NB4 (cell line): ENCODE data around the gene ZNF423.

ENCODE experiments used
- DNase-seq: peaks from one replicate; pipeline ENCODE4 v3.0.0; 2010; ENCODE audit warnings: low read depth
- H3K4me3 ChIP-seq: one replicate; pipeline ENCODE4 v1.5.1; 2011; ENCODE audit warnings: mild to moderate bottlenecking, low read depth, low read length, moderate library complexity
- MYC ChIP-seq: IDR thresholded peaks from 2 replicates; pipeline ENCODE4 v1.6.1; 2011; ENCODE audit warnings: low read depth, low read length
- POLR2A ChIP-seq: IDR thresholded peaks from 2 replicates; pipeline ENCODE4 v1.6.1; 2011; ENCODE audit warnings: mild to moderate bottlenecking; ENCODE audit not compliant: insufficient read length; ENCODE audit errors: extremely low read depth
- TF ChIP-seq, protein P1 (sequence below): IDR thresholded peaks from one replicate; pipeline ENCODE4 v1.5.1; 2012; ENCODE audit warnings: low read depth, low read length
- TF ChIP-seq, protein P2 (sequence below): IDR thresholded peaks from 2 replicates; pipeline ENCODE4 v1.6.1; 2011; ENCODE audit warnings: low read depth, low read length

The ZNF423 gene

DNA sequence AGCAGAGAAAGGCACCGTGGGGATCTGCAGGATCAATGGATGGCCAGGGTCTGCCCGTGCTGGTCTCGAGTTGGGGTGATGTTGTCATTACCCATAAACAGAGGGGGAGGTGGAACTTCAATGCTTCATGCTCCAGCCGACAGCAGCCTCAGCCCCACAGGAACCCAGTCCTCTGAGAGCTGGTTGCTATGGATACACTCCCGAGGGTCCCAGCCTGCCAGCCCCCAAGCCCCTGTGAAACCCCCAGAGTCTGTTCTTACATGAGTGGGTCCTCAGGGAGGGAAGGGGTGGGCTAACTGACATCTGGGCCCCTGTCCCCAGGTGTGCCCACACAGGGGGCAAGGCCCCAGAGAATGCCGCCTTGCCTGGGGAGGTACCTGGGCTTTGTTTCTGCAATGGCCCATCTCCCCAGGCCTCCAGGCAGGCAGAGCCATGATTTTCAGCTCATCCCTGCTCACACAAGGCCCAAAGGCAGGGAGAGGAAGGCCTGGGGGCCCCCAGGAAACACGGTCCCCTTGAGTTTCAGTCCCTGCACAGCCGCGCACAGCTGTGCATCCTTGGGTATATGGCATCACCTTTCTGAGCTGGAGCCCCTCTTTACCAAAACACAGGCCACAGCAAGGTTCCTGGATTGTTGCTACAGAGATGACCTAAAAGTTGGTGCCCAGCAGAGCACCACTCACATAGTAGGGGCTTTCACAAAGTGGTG lies 223.7 kb downstream of the ZNF423 start:
- TF ChIP-seq, protein P1, sequence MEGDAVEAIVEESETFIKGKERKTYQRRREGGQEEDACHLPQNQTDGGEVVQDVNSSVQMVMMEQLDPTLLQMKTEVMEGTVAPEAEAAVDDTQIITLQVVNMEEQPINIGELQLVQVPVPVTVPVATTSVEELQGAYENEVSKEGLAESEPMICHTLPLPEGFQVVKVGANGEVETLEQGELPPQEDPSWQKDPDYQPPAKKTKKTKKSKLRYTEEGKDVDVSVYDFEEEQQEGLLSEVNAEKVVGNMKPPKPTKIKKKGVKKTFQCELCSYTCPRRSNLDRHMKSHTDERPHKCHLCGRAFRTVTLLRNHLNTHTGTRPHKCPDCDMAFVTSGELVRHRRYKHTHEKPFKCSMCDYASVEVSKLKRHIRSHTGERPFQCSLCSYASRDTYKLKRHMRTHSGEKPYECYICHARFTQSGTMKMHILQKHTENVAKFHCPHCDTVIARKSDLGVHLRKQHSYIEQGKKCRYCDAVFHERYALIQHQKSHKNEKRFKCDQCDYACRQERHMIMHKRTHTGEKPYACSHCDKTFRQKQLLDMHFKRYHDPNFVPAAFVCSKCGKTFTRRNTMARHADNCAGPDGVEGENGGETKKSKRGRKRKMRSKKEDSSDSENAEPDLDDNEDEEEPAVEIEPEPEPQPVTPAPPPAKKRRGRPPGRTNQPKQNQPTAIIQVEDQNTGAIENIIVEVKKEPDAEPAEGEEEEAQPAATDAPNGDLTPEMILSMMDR = no peak
- TF ChIP-seq POLR2A = no peak
- TF ChIP-seq, protein P2, sequence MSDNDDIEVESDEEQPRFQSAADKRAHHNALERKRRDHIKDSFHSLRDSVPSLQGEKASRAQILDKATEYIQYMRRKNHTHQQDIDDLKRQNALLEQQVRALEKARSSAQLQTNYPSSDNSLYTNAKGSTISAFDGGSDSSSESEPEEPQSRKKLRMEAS = no peak
- TF ChIP-seq MYC = no peak
- no peak for DNase-seq
- H3K4me3 ChIP-seq = no peak overlapping the region

DNA sequence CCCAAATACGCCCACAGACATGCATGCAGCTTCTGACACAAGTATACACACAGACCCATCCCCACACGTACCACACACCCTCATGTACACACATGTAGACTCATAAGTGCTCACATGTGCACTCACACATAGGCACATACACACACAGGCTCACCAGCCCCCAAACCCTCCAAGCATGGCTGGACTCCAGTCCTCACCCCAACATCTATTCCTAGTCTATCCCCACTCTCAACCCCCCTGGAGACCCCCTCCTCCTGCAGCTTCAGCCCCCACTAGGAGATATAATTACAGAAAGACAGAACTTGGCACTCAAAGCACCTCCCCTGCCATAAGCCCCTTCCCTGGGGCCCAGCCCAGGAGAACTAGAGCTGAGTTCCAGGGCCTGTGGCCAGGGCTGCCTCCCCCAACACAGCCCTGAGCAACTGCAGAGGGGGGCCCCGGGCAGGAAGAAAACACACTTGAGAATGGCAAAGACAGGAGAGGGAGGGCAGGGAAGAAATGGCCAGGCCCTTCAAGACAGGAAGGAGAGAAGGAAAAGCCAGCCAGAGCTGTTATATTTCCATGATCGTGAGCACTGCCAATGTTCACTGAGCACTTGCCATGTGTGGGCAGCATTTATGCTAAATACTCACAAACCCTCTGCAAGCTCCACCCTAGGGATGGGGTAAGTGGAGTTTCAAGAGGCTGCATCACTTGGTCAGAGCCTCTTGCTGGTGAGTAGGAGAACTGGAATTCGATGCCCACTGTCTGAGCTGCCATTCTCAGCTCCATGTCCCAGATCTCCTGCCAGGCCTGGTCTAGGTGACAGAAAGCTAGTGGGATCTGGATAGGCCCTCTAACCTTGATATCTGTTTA lies 224.5 kb downstream of the ZNF423 start:
- TF ChIP-seq, protein P1 = no peak
- TF ChIP-seq MYC = no peak
- TF ChIP-seq, protein P2 = no peak
- no peak for TF ChIP-seq POLR2A
- H3K4me3 ChIP-seq = no peak overlapping the region
- no peak for DNase-seq

DNA sequence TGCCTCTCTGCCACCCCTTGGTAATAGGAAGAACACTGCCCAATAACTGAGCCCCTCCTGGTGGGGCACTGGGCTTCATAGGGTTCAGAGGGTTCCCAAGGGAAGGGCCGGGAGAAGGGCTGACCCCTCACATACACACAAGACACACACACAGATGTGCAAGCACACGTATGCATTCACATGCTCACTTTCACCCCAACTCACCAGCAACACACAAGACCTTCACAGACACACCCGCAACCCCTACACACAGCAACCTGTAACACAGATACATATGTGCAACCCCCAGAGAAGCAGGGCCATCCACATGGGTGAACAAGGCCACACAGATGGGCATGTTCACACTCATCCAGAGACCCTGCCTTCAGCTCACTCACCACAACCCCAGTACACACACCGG lies 225.1 kb downstream of the ZNF423 start:
- DNase-seq = no peak
- TF ChIP-seq, protein P1 = no peak
- no peak for TF ChIP-seq POLR2A

DNA sequence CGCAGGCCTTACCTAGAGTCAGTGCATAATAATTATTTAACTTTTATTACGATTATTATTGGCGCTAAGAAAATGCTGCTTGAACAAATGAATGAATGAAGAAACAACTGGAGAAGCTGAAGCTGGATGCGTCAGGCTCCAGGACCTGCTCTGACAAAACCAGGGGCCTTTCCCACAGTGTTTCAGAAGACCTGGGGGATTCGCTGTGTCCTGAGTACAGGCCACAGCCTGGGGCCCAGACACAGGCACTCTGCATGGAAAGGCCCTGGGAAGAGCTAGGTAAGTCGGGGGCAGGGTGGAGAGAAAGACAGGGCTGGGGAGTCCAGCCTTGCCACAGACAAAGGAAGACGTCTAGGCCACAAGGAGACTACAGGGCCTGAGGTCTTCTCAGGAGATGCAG lies 226.1 kb downstream of the ZNF423 start:
- H3K4me3 ChIP-seq = no peak overlapping the region
- no peak for DNase-seq
- TF ChIP-seq, protein P2 = no peak
- no peak for TF ChIP-seq POLR2A
- no peak for TF ChIP-seq MYC
- TF ChIP-seq, protein P1 = no peak

More for the DNA sequence above, 225.1 kb downstream of the ZNF423 start:
- H3K4me3 ChIP-seq = no peak overlapping the region

DNA sequence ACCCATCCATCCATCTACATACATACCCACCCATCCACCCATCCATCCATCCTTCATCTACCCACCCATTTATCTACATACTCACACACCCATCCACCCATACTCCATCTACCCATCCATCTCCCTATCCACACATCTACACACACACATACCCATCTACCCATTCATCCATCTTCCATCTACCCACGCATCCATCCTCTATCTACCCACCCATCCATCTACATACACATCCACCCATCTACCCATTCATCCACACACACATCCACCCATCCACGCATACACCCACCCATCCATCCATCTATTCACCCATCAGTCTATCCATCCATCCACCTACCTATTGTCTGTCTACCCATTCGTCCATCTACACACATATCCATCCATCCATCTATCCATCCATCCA lies 227.8 kb downstream of the ZNF423 start:
- H3K4me3 ChIP-seq = no peak overlapping the region
- no peak for DNase-seq
- no peak for TF ChIP-seq MYC
- TF ChIP-seq POLR2A = no peak
- TF ChIP-seq, protein P2 = no peak
- TF ChIP-seq, protein P1 = no peak
